Activated CD4-positive, alpha-beta T cell treated with anti-CD3 and anti-CD28 coated beads, Interleukin-2, amount 10 ng/mL, durations not matched to agents 7 days and 5 days (primary cell): ENCODE measurements around the gene MAPK10. TPM values are rescaled to one million over a fixed set of nuclear protein-coding genes. Genes with fewer than 3 reads are reported as not detected.
"Not testable (repeated sequence)": the region's sequence is repeated elsewhere in the genome, so short reads cannot be mapped to it uniquely, and the experiment has no call there.

ENCODE experiments used
- CTCF ChIA-PET: fragments of 350-600 bp; sonication (Branson Sonifier 250); formaldehyde crosslinking; loops from one replicate; lab custom pipeline; 2021; ENCODE audit warnings: antibody characterized with exemption; lab: Charles Lee
- POLR2A ChIA-PET: fragments of 350-600 bp; sonication (Branson Sonifier 250); formaldehyde crosslinking; loops from one replicate; lab custom pipeline; 2021; ENCODE audit warnings: antibody characterized with exemption; lab: Charles Lee
- DNase-seq: peaks from one replicate; pipeline ENCODE4 v3.0.0-alpha.2; 2020
- H3K27ac Mint-ChIP-seq: one replicate; pipeline ENCODE4 v1.8.0; 2021; ENCODE audit warnings: mild to moderate bottlenecking, moderate library complexity, mixed read lengths
- H3K27me3 Mint-ChIP-seq: one replicate; pipeline ENCODE4 v1.8.0; 2021; ENCODE audit warnings: mixed read lengths
- H3K36me3 Mint-ChIP-seq: one replicate; pipeline ENCODE4 v1.8.0; 2021; ENCODE audit warnings: low read depth, mixed read lengths
- H3K4me1 Mint-ChIP-seq: one replicate; pipeline ENCODE4 v1.8.0; 2021; ENCODE audit warnings: mixed read lengths
- H3K4me3 Mint-ChIP-seq: one replicate; pipeline ENCODE4 v1.8.0; 2021; ENCODE audit warnings: mild to moderate bottlenecking, moderate library complexity, mixed read lengths
- H3K9me3 Mint-ChIP-seq: one replicate; pipeline ENCODE4 v1.8.0; 2021; ENCODE audit warnings: mixed read lengths
- total RNA-seq, 2 experiments: library from RNA; stranded (reverse); gene quantifications; one replicate each; pipeline ENCODE4 v1.2.3, GENCODE V29; 2021

The MAPK10 gene
- total RNA-seq, 2 experiments from 2014 or later: not detected

- Mint-ChIP-seq H3K9me3 (no peaks in the 10 kb centered on the region), H3K4me3 (no peak overlapping the region), H3K36me3 (no peaks in the 10 kb centered on the region), H3K27me3 (no peaks in the 10 kb centered on the region), H3K27ac (no peak overlapping the region), H3K4me1 (no peaks in the 10 kb centered on the region)
- ChIA-PET CTCF (no interaction called here), POLR2A (no interaction called here)
- DNase-seq: no peak
Observed at GRCh38 chr4:86185659-86186058, 174.2 kb downstream of the MAPK10 start.

- ChIA-PET CTCF (no interaction called here), POLR2A (no interaction called here)
- Mint-ChIP-seq H3K27me3 (no peaks in the 10 kb centered on the region), H3K27ac (no peak overlapping the region), H3K4me1 (no peaks in the 10 kb centered on the region), H3K9me3 (no peaks in the 10 kb centered on the region), H3K4me3 (no peak overlapping the region), H3K36me3 (no peaks in the 10 kb centered on the region)
- DNase-seq: no peak
Observed at GRCh38 chr4:86184901-86185285, 175.0 kb downstream of the MAPK10 start.

DNA sequence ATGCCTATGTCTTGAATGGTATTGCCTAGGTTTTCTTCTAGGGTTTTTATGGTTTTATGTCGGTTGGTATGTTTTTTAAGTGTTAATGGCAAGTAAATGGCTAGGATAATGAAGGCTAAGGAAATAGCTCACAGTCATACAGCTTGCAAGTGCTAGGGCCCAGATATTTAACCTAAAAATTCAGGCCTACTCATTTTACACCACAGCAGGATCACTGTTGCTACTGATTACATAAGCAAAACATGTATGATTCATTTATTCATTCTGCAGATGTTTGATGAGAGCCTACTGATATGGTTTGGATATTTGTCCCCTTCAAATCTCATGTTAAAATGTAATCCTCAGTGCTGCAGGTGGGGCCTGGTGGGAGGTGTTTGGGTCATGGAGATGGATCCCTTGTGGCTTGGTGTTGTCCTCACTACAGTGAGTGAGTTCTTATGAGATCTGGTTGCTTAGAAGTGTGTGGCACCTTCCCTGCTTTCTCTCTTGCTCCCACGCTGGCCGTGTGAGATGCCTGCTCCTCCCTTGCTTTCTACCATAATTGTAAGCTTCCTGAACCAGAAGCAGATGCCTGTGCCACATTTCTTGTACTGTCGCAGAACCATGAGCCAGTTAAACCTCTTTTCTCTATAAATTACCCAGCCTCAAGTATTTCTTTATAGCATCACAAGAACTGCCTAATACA, 175.5 kb downstream of the MAPK10 start:
- Mint-ChIP-seq H3K36me3 (no peaks in the 10 kb centered on the region), H3K27me3 (no peaks in the 10 kb centered on the region), H3K9me3 (no peaks in the 10 kb centered on the region), H3K4me1 (no peaks in the 10 kb centered on the region), H3K27ac (no peak overlapping the region), H3K4me3 (no peak overlapping the region)
- POLR2A ChIA-PET: no interaction called here
- CTCF ChIA-PET: no interaction called here
- no peak for DNase-seq

DNA sequence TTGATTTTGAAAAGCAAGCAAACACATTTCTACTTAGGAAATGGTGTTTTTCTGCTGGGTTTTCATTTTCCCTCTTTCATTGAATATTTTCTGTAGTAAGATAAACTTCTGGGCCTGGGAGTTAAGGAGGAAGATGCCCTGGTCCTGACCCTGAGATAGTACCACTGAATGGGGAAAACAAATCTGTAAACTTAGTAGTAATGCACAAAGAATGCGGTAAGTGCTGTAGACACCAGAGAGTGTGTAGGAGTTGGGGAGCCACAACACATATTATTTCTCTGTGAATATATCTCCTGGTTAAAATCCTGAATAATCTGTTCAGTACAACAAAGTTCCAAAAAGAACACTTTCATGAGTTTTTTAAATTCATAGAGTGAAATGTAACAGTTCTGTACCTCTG, 178.3 kb downstream of the MAPK10 start:
- no peaks in the 10 kb centered on the region for H3K4me1 Mint-ChIP-seq
- H3K36me3 Mint-ChIP-seq: no peaks in the 10 kb centered on the region
- CTCF ChIA-PET: no interaction called here
- no peaks in the 10 kb centered on the region for H3K9me3 Mint-ChIP-seq
- H3K4me3 Mint-ChIP-seq: no peak overlapping the region
- H3K27ac Mint-ChIP-seq: no peak overlapping the region
- no peak for DNase-seq
- POLR2A ChIA-PET: no interaction called here
- H3K27me3 Mint-ChIP-seq: no peaks in the 10 kb centered on the region

DNA sequence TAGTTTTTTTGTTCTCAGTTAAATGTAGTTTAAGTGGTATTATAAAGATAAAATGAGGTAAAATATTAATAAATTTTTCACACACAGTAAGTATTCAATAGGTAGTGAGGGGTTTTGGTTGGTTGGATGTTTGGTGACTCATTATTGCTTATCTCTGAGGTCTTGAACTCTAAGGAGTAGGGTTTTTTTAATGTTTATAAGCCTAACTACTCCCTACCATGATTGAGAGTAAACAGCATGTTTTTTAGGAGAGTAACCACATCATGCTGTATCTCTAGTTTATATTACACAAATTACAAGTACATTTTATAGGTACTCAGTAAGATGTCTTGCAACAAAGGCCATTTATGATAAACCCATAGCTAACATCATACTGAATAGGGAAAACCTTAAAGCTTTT, 181.6 kb downstream of the MAPK10 start:
- POLR2A ChIA-PET: no interaction called here
- Mint-ChIP-seq H3K4me1 (no peaks in the 10 kb centered on the region), H3K4me3 (no peak overlapping the region), H3K27ac (no peak overlapping the region), H3K36me3 (no peaks in the 10 kb centered on the region), H3K27me3 (no peaks in the 10 kb centered on the region), H3K9me3 (no peaks in the 10 kb centered on the region)
- DNase-seq: no peak
- CTCF ChIA-PET: no interaction called here

- Mint-ChIP-seq H3K4me3 (no peak overlapping the region), H3K9me3 (no peaks in the 10 kb centered on the region), H3K36me3 (no peaks in the 10 kb centered on the region), H3K4me1 (no peaks in the 10 kb centered on the region), H3K27me3 (no peaks in the 10 kb centered on the region), H3K27ac (no peak overlapping the region)
- DNase-seq: no peak
- POLR2A ChIA-PET: no interaction called here
- CTCF ChIA-PET: no interaction called here
Observed at GRCh38 chr4:86174506-86174905, 185.3 kb downstream of the MAPK10 start.

DNA sequence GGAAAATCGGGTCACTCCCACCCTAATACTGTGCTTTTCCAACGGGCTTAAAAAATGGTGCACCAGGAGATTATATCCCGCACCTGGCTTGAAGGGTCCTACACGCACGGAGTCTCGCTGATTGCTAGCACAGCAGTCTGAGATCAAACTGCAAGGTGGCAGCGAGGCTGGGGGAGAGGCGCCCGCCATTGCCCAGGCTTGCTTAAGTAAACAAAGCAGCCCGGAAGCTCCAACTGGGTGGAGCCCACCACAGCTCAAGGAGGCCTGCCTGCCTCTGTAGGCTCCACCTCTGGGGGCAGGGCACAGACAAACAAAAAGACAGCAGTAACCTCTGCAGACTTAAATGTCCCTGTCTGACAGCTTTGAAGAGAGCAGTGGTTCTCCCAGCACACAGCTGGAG, 191.5 kb downstream of the MAPK10 start:
- H3K9me3 Mint-ChIP-seq, H3K4me3 Mint-ChIP-seq, H3K36me3 Mint-ChIP-seq, H3K27me3 Mint-ChIP-seq, H3K27ac Mint-ChIP-seq, H3K4me1 Mint-ChIP-seq, CTCF ChIA-PET, POLR2A ChIA-PET, DNase-seq: not testable (repeated sequence)

DNA sequence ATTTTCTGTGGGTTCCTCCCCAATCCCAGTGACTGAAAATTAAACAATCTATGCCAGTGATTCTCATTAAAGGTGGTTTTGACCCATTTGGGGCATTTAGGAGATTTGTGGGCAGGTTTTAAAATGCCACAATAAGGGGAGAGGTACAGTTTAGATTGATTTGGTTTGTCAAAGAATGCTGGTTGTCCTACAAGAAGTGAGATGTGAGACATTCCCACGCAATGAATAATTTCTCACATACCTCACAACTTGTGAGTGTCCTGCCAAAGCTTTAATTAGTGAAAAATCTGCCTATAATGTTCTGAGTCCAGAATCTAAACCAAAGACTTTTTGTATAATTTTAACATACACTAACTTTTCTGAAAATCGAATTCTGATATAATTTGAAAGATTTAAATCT, 199.4 kb downstream of the MAPK10 start:
- H3K36me3 Mint-ChIP-seq: no peaks in the 10 kb centered on the region
- no peaks in the 10 kb centered on the region for H3K4me1 Mint-ChIP-seq
- no peak for DNase-seq
- ChIA-PET POLR2A (no interaction called here), CTCF (no interaction called here)
- no peaks in the 10 kb centered on the region for H3K9me3 Mint-ChIP-seq
- no peak overlapping the region for H3K27ac Mint-ChIP-seq
- peaks cover 2% of the 10 kb centered on the region for H3K27me3 Mint-ChIP-seq
- no peak overlapping the region for H3K4me3 Mint-ChIP-seq

DNA sequence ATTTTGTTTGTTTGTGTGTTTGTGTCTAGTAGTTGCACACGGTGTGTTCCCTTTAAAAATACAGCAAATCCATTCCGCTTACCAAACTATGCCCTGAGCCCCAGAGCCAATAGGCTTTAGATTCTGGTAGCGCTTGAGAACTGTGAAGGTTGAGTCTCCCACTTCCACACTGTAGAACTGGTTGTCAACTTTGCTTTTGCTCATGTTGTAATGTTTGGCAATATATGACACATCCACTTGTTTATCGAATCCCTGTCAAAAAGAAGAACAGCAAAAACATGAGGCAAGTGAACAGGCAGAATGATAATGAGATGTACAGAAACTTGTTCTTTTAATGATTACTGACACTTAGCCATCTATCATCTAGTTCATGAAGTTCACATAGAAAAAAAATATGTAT, 200.6 kb downstream of the MAPK10 start:
- H3K4me1 Mint-ChIP-seq: no peaks in the 10 kb centered on the region
- no peaks in the 10 kb centered on the region for H3K9me3 Mint-ChIP-seq
- no peak overlapping the region for H3K4me3 Mint-ChIP-seq
- POLR2A ChIA-PET: no interaction called here
- no peak overlapping the region for H3K27ac Mint-ChIP-seq
- H3K27me3 Mint-ChIP-seq: peaks cover 2% of the 10 kb centered on the region
- no peaks in the 10 kb centered on the region for H3K36me3 Mint-ChIP-seq
- no peak for DNase-seq
- CTCF ChIA-PET: no interaction called here

GRCh38 chr4:86156531-86156930, 203.3 kb downstream of the MAPK10 start:
- ChIA-PET CTCF (no interaction called here), POLR2A (no interaction called here)
- H3K27me3 Mint-ChIP-seq: peaks cover 2% of the 10 kb centered on the region
- H3K4me3 Mint-ChIP-seq: no peak overlapping the region
- no peak for DNase-seq
- H3K4me1 Mint-ChIP-seq: no peaks in the 10 kb centered on the region
- H3K36me3 Mint-ChIP-seq: no peaks in the 10 kb centered on the region
- H3K9me3 Mint-ChIP-seq: no peaks in the 10 kb centered on the region
- no peak overlapping the region for H3K27ac Mint-ChIP-seq

- no peak overlapping the region for H3K27ac Mint-ChIP-seq
- no peaks in the 10 kb centered on the region for H3K4me1 Mint-ChIP-seq
- no peak overlapping the region for H3K4me3 Mint-ChIP-seq
- H3K9me3 Mint-ChIP-seq: no peaks in the 10 kb centered on the region
- CTCF ChIA-PET: no interaction called here
- no peaks in the 10 kb centered on the region for H3K36me3 Mint-ChIP-seq
- POLR2A ChIA-PET: no interaction called here
- H3K27me3 Mint-ChIP-seq: peaks cover 2% of the 10 kb centered on the region
- DNase-seq: no peak
Observed at GRCh38 chr4:86155766-86156165, 204.1 kb downstream of the MAPK10 start.

GRCh38 chr4:86152454-86152853, 207.4 kb downstream of the MAPK10 start:
- CTCF ChIA-PET: no interaction called here
- no peak overlapping the region for H3K27ac Mint-ChIP-seq
- H3K27me3 Mint-ChIP-seq: no peaks in the 10 kb centered on the region

DNA sequence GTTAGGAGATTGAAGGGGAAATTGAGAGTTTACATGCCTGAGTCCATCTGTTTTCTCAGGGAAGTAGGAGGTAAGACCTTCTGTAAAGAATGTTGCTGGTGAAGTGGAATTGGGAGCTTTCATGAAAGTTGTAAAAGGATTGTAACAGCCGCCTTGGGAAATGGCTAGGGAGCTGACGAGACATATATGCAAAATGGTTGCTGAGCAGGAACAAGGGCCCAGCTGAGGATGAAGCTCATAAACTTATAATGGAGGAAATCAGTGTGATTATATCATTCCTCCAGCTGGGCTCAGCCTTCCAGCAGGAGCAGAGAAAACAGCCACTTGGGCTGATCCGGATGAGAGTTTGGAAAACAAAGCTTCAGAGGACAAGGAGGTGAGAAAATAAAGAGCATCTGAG, 208.7 kb downstream of the MAPK10 start:
- DNase-seq: no peak
- ChIA-PET POLR2A (no interaction called here), CTCF (no interaction called here)
- H3K4me1 Mint-ChIP-seq: no peaks in the 10 kb centered on the region
- H3K27me3 Mint-ChIP-seq: no peaks in the 10 kb centered on the region
- H3K4me3 Mint-ChIP-seq: no peak overlapping the region
- no peak overlapping the region for H3K27ac Mint-ChIP-seq
- H3K9me3 Mint-ChIP-seq: no peaks in the 10 kb centered on the region
- H3K36me3 Mint-ChIP-seq: no peaks in the 10 kb centered on the region

More at GRCh38 chr4:86152454-86152853, 207.4 kb downstream of the MAPK10 start:
- DNase-seq: no peak
- POLR2A ChIA-PET: no interaction called here
- H3K36me3 Mint-ChIP-seq: no peaks in the 10 kb centered on the region
- H3K9me3 Mint-ChIP-seq: no peaks in the 10 kb centered on the region
- H3K4me3 Mint-ChIP-seq: no peak overlapping the region
- no peaks in the 10 kb centered on the region for H3K4me1 Mint-ChIP-seq

DNA sequence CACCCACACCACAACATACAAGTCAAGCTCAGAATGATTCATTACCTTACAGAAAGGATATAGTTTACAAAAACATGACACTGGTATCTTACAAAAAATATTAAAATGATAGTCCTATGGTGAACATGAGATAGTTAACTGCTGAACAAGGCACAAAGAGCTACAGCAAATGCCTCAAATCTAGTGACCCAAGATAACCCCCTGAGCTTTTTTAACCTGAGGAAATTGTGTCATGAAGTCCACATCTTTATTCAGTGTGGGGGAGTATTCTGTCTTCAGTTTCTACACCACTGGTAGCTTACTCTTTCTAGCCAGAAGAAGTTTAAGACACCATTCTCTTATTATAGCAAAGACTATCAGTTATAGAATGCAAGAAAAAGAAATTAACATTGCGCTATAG, 218.7 kb downstream of the MAPK10 start:
- Mint-ChIP-seq H3K4me3 (no peak overlapping the region), H3K4me1 (no peaks in the 10 kb centered on the region), H3K27me3 (no peaks in the 10 kb centered on the region), H3K36me3 (no peaks in the 10 kb centered on the region), H3K27ac (no peak overlapping the region), H3K9me3 (no peaks in the 10 kb centered on the region)
- ChIA-PET CTCF (no interaction called here), POLR2A (no interaction called here)
- no peak for DNase-seq
